DMS 273 (cell line): ENCODE data around the gene EZR.
"Not testable (repeated sequence)": the region's sequence is repeated elsewhere in the genome, so short reads cannot be mapped to it uniquely, and the experiment has no call there.

Experiments
- DNase-seq: peaks from one replicate; lab custom pipeline; 2025; ENCODE audit not compliant: unreplicated experiment; lab: John Stamatoyannopoulos, UW

Gene EZR

DNA sequence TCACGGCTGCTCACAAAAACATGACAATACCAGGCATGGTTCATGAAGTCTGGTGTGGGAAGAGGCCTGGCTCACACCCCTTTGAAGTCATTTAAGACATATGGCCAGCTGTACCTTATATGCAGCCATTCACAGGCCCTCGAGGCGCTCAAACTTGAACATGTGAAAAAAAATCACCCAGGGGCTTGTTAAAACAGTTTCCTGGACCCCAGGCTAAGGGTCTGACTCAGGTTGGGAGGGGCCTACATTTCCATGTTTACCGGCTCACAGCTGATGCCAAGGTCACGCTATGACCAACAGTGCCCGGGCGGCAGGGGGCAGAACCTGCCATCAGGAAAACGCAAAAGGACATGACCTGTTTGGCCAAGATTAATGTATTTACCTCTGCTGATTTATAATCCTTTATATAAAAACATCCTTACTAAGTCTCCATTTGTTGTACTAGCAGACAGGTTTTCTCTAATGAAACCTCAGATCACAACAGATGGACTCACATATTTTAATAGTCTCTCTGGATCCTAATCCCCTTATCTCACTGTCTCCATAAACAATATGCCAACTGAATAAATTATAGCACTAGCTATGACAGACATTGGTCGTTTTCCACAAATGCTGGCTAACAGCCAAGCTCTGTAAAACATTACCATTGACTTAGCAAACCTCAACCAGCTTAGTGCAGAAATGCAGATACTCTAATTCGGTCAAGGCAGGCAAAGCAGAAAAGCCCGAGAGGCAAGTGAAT, 19.9 kb downstream of the EZR start:
- peak; percentile 99 for DNase-seq

DNA sequence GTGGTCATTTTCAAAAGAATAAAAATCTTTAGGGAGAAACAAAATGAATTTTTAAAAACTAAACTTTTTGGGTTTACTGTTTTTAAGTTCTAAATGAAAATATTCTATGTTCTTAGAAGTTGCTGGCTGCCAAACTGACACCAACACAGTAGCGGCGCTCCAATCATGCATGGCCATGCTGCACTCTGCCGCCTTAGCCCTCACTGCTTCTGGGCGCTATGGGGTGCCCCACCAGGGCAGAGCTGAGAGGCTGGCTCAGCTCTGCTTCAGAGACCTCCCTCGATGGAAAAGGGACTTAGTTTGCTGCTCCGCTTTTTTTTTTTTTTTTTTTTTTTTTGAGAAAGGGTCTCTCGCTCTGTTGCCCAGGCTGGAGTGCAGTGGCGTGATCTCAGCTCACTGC, 20.9 kb downstream of the EZR start:
- DNase-seq: no peak

DNA sequence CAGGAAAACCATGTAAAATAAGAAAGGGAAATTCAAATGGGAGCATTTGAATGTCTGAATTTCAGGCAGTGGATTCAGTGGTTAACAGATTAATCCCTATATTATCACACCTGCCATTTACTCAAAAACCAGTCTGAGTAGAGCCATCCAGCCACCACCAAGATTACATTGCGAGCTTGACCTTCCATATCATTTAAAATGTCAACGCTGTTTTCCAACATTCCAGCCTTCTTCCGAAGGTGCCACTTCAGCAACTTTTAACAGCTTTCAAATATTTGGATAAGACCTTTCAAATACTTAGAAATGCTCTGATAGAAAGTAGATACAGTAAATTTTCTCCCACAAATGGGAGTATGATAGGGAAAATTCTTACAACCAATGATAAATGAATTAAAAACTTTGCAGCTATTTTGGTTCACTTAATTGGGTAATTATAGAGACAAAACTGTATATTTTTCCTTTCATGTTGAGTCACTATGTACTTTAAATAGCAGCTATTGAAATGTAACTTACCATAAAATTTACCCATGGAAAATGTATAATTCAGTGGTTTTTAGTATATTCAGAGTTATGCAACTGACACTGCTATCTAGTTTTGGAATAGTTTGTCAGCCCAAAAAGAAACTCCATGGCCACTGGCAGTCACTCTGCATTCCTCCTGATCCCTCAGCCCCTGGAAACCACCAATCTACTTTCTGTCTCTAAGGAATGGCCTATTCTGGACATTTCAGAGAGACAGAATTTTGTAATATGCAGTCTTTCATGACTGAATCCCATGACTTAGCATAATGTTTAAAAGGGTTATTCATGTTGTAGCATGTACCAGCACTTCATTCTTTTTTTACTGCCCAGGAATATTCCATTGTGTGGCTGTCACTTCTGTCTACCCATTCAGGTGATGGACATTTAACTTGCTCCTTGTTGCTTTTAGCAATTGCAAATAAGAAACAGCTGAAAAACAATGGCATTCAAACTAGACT, 21.5 kb downstream of the EZR start:
- DNase-seq: no peak

DNA sequence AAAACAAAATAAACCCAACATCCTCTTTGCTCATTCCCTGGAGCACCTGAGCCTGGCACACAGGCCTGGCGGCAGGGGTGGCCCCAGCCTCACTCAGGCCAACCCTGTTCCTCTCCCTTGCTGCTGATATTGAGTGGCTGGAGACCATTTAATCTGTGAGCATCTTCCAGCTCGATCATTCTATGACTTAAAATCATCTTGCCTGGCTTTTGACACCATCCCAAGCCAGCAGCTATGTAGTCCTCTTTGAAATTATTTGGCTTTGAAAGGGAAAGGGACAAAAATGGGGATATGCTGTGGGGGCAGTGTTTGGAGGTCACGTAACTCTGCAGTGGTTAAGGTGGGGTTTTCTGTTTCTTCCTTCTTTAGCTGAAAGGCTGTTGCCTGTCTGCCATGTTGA, 22.8 kb downstream of the EZR start:
- no peak for DNase-seq

DNA sequence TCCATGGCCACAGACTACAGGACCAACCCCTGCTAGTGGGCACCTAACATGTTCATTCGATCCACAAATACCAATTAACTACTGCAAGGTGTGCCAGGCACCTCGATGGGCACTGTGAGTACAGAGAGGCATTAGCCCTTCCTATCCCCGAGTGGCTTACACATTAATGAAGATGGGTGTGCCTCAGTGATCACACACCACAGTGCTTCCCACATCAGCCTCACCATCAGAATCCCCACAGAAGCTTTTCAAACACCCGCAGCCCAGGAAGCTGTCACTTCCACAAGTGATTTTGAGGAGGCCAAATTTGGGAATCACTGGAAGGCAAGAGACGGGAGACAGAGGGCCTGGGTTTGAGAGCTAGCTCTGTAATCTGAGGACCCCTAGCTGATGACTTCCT, 23.7 kb downstream of the EZR start:
- DNase-seq: no peak

DNA sequence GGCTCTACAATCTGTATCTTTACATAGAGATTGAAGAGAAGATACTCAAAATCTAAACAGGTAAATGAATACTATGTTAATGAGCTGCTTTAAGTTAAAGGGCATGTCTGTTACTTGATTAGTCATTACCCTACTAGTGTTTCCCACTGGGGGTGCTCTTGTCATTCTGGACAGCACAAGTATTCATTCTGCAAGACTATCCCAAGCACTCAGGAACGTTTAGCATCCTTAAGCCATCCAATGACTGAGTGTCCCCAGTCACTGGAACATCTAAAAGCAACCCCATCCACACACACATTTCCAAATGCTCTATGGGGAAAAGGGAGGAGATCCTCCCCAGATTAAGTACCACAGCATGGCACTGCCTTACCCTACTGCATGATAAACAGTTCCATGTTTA, 25.7 kb downstream of the EZR start:
- DNase-seq: peak; percentile 73

- DNase-seq: not testable (repeated sequence)
Measured at GRCh38 chr6:158792505-158792904, 26.7 kb downstream of the EZR start.

DNA sequence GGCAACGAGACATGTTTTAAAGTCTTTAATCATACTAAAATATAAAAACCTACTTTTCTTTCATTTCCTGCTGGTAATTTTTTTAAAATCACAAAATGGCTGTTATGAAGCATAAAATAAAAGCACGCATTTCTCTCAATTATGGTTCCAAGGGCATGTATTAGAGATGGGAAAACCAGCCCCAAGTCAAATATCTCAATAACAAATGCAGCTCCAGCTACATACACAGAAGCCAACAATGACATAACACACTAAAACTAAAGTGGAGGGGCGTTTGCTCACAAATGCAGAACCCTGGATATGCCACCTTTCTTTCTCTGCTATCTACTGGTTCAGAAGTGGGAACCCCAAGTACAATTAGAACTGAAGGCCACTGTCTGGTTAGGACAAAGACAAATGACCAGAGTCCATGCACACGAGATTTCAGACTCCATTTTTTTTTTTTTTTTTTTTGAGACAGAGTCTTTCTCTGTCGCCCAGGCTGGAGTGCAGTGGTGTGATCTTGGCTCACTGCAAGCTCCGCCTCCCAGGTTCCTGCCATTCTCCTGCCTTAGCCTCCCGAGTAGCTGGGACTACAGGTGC, 27.8 kb downstream of the EZR start:
- no peak for DNase-seq

DNA sequence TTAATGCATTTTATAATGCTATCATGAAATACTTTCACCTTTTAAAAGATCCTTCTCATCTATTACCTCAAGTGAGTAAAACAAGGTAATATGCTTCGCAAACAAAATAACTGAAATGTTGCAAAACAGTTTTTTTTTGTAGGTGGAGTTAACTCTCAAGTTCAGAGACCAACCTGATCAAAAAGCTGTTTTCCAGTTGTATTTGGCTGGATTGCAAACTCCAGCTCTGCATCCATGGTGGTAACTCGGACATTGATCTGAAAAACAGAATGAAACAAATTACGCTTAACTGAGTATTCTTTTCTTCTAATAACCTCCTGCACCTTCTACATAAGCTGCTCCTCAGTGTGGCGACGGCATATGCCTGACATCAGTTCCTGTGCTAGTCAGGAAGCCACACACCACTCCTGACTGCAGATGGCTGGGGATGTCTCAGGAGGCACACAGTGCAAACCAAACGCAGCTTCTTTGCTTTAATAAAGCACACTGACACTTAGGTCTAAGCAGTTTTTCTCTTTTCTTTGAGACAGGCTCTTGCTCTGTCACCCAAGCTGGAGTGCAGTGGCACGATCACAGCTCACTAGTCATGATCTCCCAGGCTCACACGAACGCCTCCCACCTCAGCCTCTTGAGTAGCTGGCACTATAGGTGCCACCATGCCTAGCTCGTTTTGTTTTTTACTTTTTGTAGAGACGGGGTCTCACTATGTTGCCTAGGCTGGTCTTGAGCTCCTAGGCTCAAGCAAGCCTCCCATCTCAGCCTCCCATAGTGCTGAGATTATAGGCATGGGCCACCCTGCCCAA, 29.9 kb downstream of the EZR start:
- DNase-seq: no peak

- no peak for DNase-seq
Measured at GRCh38 chr6:158787395-158787794, 31.8 kb downstream of the EZR start.

DNA sequence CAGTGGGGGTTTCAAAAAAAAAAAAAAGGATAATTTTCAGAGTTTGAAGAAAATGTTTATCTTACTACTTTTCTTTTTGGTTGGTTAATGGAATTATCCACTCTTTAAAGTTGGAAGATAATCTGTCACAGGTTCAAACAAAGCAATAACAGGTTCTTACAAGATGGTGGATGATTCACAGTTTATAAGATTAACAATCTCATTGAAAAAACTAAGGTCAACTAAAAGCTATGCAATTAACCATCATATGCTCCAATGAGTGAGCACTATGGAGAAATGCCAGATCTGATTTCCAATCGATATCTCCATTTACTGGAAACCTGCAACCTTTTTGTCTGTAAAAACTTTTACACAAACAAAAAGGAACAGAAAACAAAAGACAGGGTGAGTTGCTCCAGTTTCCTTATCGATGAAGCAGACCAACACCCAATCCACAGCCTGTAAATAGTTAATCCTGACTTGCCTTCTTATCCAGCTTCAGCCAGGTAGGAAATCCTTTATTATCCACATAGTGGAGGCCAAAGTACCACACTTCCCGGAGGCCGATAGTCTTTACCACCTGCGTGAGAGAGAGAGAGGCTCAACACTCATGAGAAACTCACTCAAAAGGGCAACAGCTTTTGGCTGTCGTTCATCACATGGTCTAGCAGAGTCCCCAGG, 32.4 kb downstream of the EZR start:
- DNase-seq: no peak

GRCh38 chr6:158785036-158785435, 34.1 kb downstream of the EZR start:
- DNase-seq: no peak

- DNase-seq: no peak
Measured at GRCh38 chr6:158784505-158784904, 34.7 kb downstream of the EZR start.

- no peak for DNase-seq
Measured at GRCh38 chr6:158783851-158784250, 35.3 kb downstream of the EZR start.

DNA sequence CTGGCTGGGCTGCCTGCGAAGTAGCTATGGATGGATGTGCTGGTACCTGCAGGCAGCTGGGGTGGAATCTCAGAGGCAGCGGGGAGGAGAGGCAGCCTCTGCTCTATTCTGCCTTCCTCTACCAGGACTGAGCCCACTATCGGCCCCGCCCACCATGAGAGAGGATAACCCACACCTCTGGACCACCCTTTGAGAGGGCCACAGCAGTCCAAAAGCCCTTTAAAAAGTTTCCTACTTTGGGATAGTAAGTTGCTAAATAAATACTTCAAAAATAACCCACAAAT, 36.1 kb downstream of the EZR start:
- DNase-seq: no peak

GRCh38 chr6:158782432-158783166, 36.6 kb downstream of the EZR start:
- DNase-seq: no peak

- DNase-seq: no peak
Measured at GRCh38 chr6:158781692-158782373, 37.3 kb downstream of the EZR start.

DNA sequence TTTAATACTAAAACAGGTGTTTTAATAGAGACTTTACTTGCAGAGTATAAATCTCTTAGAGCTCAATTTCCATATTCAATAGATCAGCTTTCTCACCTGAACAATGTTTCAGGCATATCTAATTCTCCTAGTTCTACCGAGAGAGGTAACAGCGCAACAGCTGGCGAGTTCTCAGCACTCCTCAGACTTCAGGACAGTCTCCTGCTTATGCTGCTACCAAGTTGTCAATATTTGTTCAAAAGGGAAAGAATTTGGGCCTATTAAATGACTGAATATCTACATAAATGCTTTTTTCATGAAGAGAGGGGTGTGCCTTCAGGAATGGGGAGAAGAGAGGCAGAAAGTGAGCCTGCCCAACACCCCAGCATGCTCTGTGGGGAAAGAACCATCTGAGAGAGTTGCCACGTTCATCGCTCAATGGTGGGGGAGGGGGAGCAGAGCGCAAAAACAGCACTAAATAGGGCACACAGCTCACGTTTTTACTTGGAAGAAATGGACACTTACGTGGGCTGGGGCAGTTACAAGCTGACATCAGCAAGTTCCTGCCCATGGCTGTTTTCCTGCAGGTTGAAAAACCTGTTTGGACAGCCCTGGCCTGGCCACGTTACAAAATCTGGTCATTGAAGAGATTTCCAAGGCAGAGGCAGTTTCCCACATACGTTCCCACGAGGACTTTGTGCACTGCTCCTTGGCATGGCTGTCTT, 38.0 kb downstream of the EZR start:
- no peak for DNase-seq
